ENCODE data around the gene DDX21.

- no peak for TF ChIP-seq CTCF (IDR thresholded peaks at IDR 0.05)
- TF ChIP-seq POLR2AphosphoS5 (IDR thresholded peaks at IDR 0.05), result no peak
- TF ChIP-seq POLR2A (IDR thresholded peaks at IDR 0.05), result no peak
- no peak for TF ChIP-seq EP300 (IDR thresholded peaks at IDR 0.05)
Observed at GRCh38 chr10:68959695-68960527, 3.9 kb downstream of the DDX21 start.

Measured in stomach (tissue), 4 donors.